GM12878 (cell line): ENCODE results near the gene LEPR. TPM values are rescaled to one million over a fixed set of nuclear protein-coding genes. Genes with fewer than 3 reads are reported as not detected.

Source experiments
- IRF4 ChIP-seq: IDR thresholded peaks from 2 replicates; pipeline ENCODE4 v1.6.1; 2011; ENCODE audit warnings: low read depth, low read length
- NFYB ChIP-seq: IDR thresholded peaks from 2 replicates; pipeline ENCODE4 v1.6.1; 2011; ENCODE audit warnings: low read depth, mild to moderate bottlenecking, low read length, improper control_type of control experiment, moderate library complexity; ENCODE audit not compliant: insufficient read depth
- PRDM15 ChIP-seq: fragments of 450-650 bp; formaldehyde crosslinking; IDR thresholded peaks from 2 replicates; pipeline ENCODE4 v1.4.0; 2020; ENCODE audit warnings: mild to moderate bottlenecking, moderate library complexity
- SP1 ChIP-seq: IDR thresholded peaks from one replicate; pipeline ENCODE4 v1.6.1; 2011; ENCODE audit warnings: low read depth, low read length
- ZNF592 ChIP-seq: fragments of 450-650 bp; IDR thresholded peaks from 2 replicates; pipeline ENCODE4 v1.6.1; 2017; ENCODE audit warnings: mild to moderate bottlenecking, moderate library complexity
- polyA plus RNA-seq, 11 experiments: library from polyadenylated mRNA; depleted of rRNA in 4 of 11; unstranded in 6 of 11; stranded (reverse) in 5 of 11; fragments of >200 nt; fragmentation: Nextera tagmentation in 4 of 11; fragmentation: Illumina TruSeq in 1 of 11; extraction: Ambion mirVana in 4 of 11; extraction: Trizol in 1 of 11; gene quantifications; 1 replicate in 1 of 11; 2 replicates in 10 of 11; pipeline versions ENCODE4 v1.2.1 to v1.2.3, GENCODE V29; 2011 to 2016; ENCODE audit warnings: inconsistent platforms in 2 of 11, missing spikeins in 2 of 11, low read depth in 1 of 11
- total RNA-seq, 4 experiments: library from RNA; depleted of rRNA in 3 of 4; stranded (reverse); fragments of >200 nt in 3 of 4; fragmentation: Illumina TruSeq in 1 of 4; extraction: Trizol in 1 of 4; gene quantifications; 2 replicates each; pipeline versions ENCODE4 v1.2.1 to v1.2.3, GENCODE V29; 2013 to 2021

LEPR gene
- total and polyA plus RNA-seq, 10 of the 15 experiments (the other 5 are each of a cell fraction or from before 2014, with no cell fraction given) = 0.49 to 3.7 (median 1.2) TPM

GRCh38 chr1:65414538-65414937 is 5.9 kb upstream of the LEPR start (continued):
- TF ChIP-seq NFYB = no peak
- no peak for TF ChIP-seq IRF4
- no peak for TF ChIP-seq SP1
- TF ChIP-seq ZNF592 = no peak
- TF ChIP-seq PRDM15 (CRISPR knock-in tag) = no peak
